ENCODE measurements around the gene CASZ1.

CASZ1 gene

DNA sequence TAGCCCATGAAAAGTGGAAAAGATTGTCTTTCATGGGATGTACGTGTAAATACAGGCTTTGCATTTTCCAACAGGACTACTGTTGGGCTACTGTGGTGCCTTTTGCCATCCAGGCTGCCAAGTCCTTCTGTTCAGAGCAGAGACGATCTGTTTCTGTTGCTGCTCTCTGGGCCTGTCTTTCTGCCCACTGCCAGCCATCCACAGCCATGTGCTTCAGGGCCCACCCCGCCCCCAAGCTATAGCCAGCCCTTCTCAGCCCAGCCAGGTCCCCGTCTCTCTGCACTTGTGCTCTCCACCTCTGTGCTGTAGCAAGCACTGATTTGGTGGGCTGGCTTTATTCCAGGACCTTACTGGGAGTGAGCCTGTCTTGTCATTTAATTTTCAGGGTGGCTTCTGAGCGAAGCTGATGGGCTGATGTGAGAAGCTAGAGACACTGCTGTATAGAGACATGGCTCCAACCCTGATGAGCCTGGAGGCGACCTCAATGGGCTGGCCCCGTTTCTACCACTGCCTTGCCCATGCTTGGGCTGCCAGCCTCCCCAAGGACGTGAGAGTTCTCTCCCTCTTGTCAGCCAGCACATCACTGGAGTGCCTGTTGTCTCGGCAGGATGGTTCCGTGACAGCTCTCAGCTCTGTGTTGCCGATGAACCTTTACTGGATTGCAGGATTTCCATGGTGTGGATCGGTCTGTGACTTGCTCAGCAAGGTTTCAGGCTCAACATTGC lies 183.8 kb downstream of the CASZ1 start:
- H3K27ac ChIP-seq (ENCODE audit: low read length), result no peak overlapping the region
- H3K9ac ChIP-seq (ENCODE audit: low read length), result no peak overlapping the region
- no peaks in the 10 kb centered on the region for H3K27me3 ChIP-seq (ENCODE audit: control insufficient read depth, insufficient read depth, low read length)
- no peaks in the 10 kb centered on the region for H3K9me3 ChIP-seq (ENCODE audit: control insufficient read depth, low read depth, low read length)
- H3K4me1 ChIP-seq (ENCODE audit: control insufficient read depth, low read depth, low read length), result peaks cover 4% of the 10 kb centered on the region
- H3K36me3 ChIP-seq (ENCODE audit: control insufficient read depth, low read depth, low read length), result no peaks in the 10 kb centered on the region
- H3K4me3 ChIP-seq (ENCODE audit: low read length), result no peak overlapping the region

GRCh38 chr1:10610901-10611600 lies 185.4 kb downstream of the CASZ1 start:
- no peaks in the 10 kb centered on the region for H3K27me3 ChIP-seq (ENCODE audit: control insufficient read depth, insufficient read depth, low read length)
- H3K9me3 ChIP-seq (ENCODE audit: control insufficient read depth, low read depth, low read length), result no peaks in the 10 kb centered on the region
- H3K36me3 ChIP-seq (ENCODE audit: control insufficient read depth, low read depth, low read length), result no peaks in the 10 kb centered on the region
- no peak overlapping the region for H3K4me3 ChIP-seq (ENCODE audit: low read length)
- H3K27ac ChIP-seq (ENCODE audit: low read length), result no peak overlapping the region
- no peak overlapping the region for H3K9ac ChIP-seq (ENCODE audit: low read length)
- peaks cover 4% of the 10 kb centered on the region for H3K4me1 ChIP-seq (ENCODE audit: control insufficient read depth, low read depth, low read length)

GRCh38 chr1:10608690-10609089 lies 187.8 kb downstream of the CASZ1 start:
- Histone ChIP-seq H3K4me1 (ENCODE audit: control insufficient read depth, low read depth, low read length) (peaks cover 5% of the 10 kb centered on the region), H3K27me3 (ENCODE audit: control insufficient read depth, insufficient read depth, low read length) (no peaks in the 10 kb centered on the region), H3K9me3 (ENCODE audit: control insufficient read depth, low read depth, low read length) (no peaks in the 10 kb centered on the region), H3K9ac (ENCODE audit: low read length) (no peak overlapping the region), H3K4me3 (ENCODE audit: low read length) (no peak overlapping the region), H3K27ac (ENCODE audit: low read length) (no peak overlapping the region), H3K36me3 (ENCODE audit: control insufficient read depth, low read depth, low read length) (no peaks in the 10 kb centered on the region)

DNA sequence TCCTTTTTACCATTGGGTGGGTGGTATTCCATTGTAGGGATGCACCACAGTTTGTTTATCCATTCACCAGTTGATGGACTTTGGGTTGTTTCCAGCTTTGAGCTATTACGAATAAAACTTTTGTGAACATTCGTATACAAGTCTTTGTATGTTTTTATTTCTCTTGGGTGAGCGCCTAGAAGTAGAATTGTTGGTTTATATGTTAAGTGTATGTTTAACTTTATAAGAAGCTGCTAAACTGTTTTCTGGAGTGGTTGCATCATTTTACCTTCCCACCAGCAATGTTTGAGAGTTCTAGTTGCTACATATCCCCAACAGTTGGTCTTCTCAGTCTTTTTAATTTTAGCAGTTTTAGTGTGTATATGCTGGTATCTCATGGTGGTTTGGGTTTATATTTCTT lies 189.2 kb downstream of the CASZ1 start:
- Histone ChIP-seq H3K4me1 (ENCODE audit: control insufficient read depth, low read depth, low read length) (peaks cover 5% of the 10 kb centered on the region), H3K36me3 (ENCODE audit: control insufficient read depth, low read depth, low read length) (no peaks in the 10 kb centered on the region), H3K4me3 (ENCODE audit: low read length) (no peak overlapping the region), H3K27ac (ENCODE audit: low read length) (no peak overlapping the region), H3K9ac (ENCODE audit: low read length) (no peak overlapping the region), H3K27me3 (ENCODE audit: control insufficient read depth, insufficient read depth, low read length) (no peaks in the 10 kb centered on the region), H3K9me3 (ENCODE audit: control insufficient read depth, low read depth, low read length) (no peaks in the 10 kb centered on the region)

- Histone ChIP-seq H3K27ac (ENCODE audit: low read length) (no peak overlapping the region), H3K36me3 (ENCODE audit: control insufficient read depth, low read depth, low read length) (no peaks in the 10 kb centered on the region)
These were observed 190.4 kb downstream of the CASZ1 start for GRCh38 chr1:10606064-10606463.

GRCh38 chr1:10604966-10605365 lies 191.5 kb downstream of the CASZ1 start:
- no peaks in the 10 kb centered on the region for H3K27me3 ChIP-seq (ENCODE audit: control insufficient read depth, insufficient read depth, low read length)
- no peak overlapping the region for H3K4me3 ChIP-seq (ENCODE audit: low read length)
- no peak overlapping the region for H3K9ac ChIP-seq (ENCODE audit: low read length)

More at GRCh38 chr1:10606064-10606463, 190.4 kb downstream of the CASZ1 start:
- Histone ChIP-seq H3K4me1 (ENCODE audit: control insufficient read depth, low read depth, low read length) (peaks cover 5% of the 10 kb centered on the region), H3K4me3 (ENCODE audit: low read length) (no peak overlapping the region), H3K27me3 (ENCODE audit: control insufficient read depth, insufficient read depth, low read length) (no peaks in the 10 kb centered on the region), H3K9ac (ENCODE audit: low read length) (no peak overlapping the region), H3K9me3 (ENCODE audit: control insufficient read depth, low read depth, low read length) (no peaks in the 10 kb centered on the region)

GRCh38 chr1:10602936-10603335 lies 193.5 kb downstream of the CASZ1 start:
- Histone ChIP-seq H3K27ac (ENCODE audit: low read length) (no peak overlapping the region), H3K9ac (ENCODE audit: low read length) (no peak overlapping the region), H3K4me1 (ENCODE audit: control insufficient read depth, low read depth, low read length) (peaks cover 5% of the 10 kb centered on the region), H3K9me3 (ENCODE audit: control insufficient read depth, low read depth, low read length) (no peaks in the 10 kb centered on the region), H3K36me3 (ENCODE audit: control insufficient read depth, low read depth, low read length) (no peaks in the 10 kb centered on the region), H3K27me3 (ENCODE audit: control insufficient read depth, insufficient read depth, low read length) (no peaks in the 10 kb centered on the region), H3K4me3 (ENCODE audit: low read length) (no peak overlapping the region)

More at GRCh38 chr1:10604966-10605365, 191.5 kb downstream of the CASZ1 start:
- Histone ChIP-seq H3K4me1 (ENCODE audit: control insufficient read depth, low read depth, low read length) (peaks cover 5% of the 10 kb centered on the region), H3K36me3 (ENCODE audit: control insufficient read depth, low read depth, low read length) (no peaks in the 10 kb centered on the region), H3K27ac (ENCODE audit: low read length) (no peak overlapping the region), H3K9me3 (ENCODE audit: control insufficient read depth, low read depth, low read length) (no peaks in the 10 kb centered on the region)

DNA sequence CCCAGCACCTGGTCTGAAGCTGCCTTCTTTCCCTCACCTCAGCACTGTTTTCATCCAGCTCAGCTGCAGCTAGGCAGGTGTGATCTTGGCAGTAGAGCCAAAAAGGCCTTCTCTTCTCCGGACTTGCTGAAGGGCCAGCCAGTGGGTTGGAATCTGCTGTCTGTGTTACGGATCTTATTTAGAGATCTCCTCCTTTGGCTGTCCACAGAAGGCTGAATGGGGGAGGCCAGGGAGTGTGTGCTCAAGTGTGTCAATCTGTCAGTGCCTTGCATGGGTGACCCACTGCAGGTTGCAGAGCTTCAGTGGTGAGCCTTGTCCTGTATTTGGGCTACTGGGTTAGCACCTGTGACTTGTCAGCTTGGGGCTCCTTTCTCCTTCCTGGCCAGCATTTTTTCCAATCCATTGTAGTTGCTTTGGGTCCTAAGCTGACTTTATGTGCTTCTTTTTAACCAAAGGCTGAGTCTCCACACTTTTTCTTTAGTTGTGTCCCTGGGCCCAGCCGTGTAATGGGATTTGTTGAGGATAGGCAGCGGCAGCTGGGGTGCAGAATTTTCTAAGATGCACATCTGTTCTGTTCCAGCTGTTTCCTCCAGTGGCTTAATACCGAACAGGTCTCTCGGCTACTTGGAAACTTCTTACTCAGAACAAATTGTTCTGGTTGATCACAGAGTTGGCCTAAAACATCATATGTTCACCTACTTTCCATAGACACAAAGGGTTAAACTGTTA lies 194.9 kb downstream of the CASZ1 start:
- Histone ChIP-seq H3K36me3 (ENCODE audit: control insufficient read depth, low read depth, low read length) (no peaks in the 10 kb centered on the region), H3K9ac (ENCODE audit: low read length) (no peak overlapping the region), H3K27me3 (ENCODE audit: control insufficient read depth, insufficient read depth, low read length) (no peaks in the 10 kb centered on the region), H3K9me3 (ENCODE audit: control insufficient read depth, low read depth, low read length) (no peaks in the 10 kb centered on the region), H3K27ac (ENCODE audit: low read length) (no peak overlapping the region), H3K4me3 (ENCODE audit: low read length) (no peak overlapping the region), H3K4me1 (ENCODE audit: control insufficient read depth, low read depth, low read length) (peaks cover 5% of the 10 kb centered on the region)

DNA sequence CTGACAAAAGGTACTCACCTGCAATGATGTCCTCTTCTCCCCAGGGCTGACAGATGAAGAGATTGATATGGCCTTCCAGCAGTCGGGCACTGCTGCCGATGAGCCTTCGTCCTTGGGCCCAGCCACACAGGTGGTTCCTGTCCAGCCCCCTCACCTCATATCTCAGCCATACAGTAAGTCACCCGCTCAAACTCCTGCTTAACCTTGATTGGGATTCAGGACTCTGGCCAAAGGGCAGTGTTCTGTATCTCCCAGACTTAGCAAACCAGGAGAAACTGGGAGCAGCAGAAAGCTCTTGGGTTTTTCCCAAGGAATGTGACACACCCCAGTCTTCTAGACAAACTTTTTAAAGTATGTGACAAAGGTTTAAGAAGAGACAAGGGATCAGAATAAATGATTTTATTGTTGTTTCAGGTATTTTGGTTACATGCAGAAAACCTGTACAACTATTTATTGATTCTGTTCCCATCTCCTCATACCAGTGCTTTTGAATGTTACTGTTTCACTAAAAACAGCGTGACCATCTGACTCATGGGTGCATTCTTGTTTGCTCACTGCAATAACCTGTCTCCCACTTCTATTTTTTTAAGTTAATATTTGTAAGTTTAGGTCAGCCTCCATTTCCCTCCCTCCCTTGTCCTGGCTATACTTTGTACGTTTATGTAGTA lies 197.1 kb downstream of the CASZ1 start:
- no peak overlapping the region for H3K27ac ChIP-seq (ENCODE audit: low read length)
- H3K36me3 ChIP-seq (ENCODE audit: control insufficient read depth, low read depth, low read length), result no peaks in the 10 kb centered on the region
- H3K9me3 ChIP-seq (ENCODE audit: control insufficient read depth, low read depth, low read length), result no peaks in the 10 kb centered on the region
- no peaks in the 10 kb centered on the region for H3K27me3 ChIP-seq (ENCODE audit: control insufficient read depth, insufficient read depth, low read length)
- no peak overlapping the region for H3K4me3 ChIP-seq (ENCODE audit: low read length)
- H3K9ac ChIP-seq (ENCODE audit: low read length), result no peak overlapping the region
- H3K4me1 ChIP-seq (ENCODE audit: control insufficient read depth, low read depth, low read length), result peaks cover 9% of the 10 kb centered on the region

GRCh38 chr1:10598389-10598702 lies 198.1 kb downstream of the CASZ1 start:
- Histone ChIP-seq H3K4me3 (ENCODE audit: low read length) (no peak overlapping the region), H3K9ac (ENCODE audit: low read length) (no peak overlapping the region), H3K36me3 (ENCODE audit: control insufficient read depth, low read depth, low read length) (no peaks in the 10 kb centered on the region), H3K27ac (ENCODE audit: low read length) (no peak overlapping the region), H3K27me3 (ENCODE audit: control insufficient read depth, insufficient read depth, low read length) (no peaks in the 10 kb centered on the region), H3K9me3 (ENCODE audit: control insufficient read depth, low read depth, low read length) (no peaks in the 10 kb centered on the region), H3K4me1 (ENCODE audit: control insufficient read depth, low read depth, low read length) (peaks cover 15% of the 10 kb centered on the region)

All from iPS-18a (cell line).